Fibroblast of pulmonary artery (primary cell): ENCODE measurements around the gene FAF1.

Source experiments
- DNase-seq: peaks from one replicate; pipeline ENCODE4 v3.0.0-alpha.2; 2010; ENCODE audit warnings: low read depth
- H3K4me3 ChIP-seq: replicated peaks from 2 replicates; pipeline ENCODE4 v1.5.1; 2011; ENCODE audit warnings: low read depth, mild to moderate bottlenecking, control low read depth, low read length, moderate library complexity
- TF ChIP-seq, protein P1 (sequence below): IDR thresholded peaks from 2 replicates; pipeline ENCODE4 v1.5.1; 2011; ENCODE audit warnings: mild to moderate bottlenecking, control low read depth, low read length, inconsistent platforms; ENCODE audit errors: missing control alignments

The FAF1 gene

GRCh38 chr1:50438945-50439344 is 521.1 kb downstream of the FAF1 start:
- no peak for DNase-seq
- TF ChIP-seq, protein P1, sequence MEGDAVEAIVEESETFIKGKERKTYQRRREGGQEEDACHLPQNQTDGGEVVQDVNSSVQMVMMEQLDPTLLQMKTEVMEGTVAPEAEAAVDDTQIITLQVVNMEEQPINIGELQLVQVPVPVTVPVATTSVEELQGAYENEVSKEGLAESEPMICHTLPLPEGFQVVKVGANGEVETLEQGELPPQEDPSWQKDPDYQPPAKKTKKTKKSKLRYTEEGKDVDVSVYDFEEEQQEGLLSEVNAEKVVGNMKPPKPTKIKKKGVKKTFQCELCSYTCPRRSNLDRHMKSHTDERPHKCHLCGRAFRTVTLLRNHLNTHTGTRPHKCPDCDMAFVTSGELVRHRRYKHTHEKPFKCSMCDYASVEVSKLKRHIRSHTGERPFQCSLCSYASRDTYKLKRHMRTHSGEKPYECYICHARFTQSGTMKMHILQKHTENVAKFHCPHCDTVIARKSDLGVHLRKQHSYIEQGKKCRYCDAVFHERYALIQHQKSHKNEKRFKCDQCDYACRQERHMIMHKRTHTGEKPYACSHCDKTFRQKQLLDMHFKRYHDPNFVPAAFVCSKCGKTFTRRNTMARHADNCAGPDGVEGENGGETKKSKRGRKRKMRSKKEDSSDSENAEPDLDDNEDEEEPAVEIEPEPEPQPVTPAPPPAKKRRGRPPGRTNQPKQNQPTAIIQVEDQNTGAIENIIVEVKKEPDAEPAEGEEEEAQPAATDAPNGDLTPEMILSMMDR = no peak

GRCh38 chr1:50436489-50436888 is 523.6 kb downstream of the FAF1 start:
- H3K4me3 ChIP-seq = no peak overlapping the region
- no peak for DNase-seq
- TF ChIP-seq, protein P1 = no peak

More at GRCh38 chr1:50438945-50439344, 521.1 kb downstream of the FAF1 start:
- no peak overlapping the region for H3K4me3 ChIP-seq

DNA sequence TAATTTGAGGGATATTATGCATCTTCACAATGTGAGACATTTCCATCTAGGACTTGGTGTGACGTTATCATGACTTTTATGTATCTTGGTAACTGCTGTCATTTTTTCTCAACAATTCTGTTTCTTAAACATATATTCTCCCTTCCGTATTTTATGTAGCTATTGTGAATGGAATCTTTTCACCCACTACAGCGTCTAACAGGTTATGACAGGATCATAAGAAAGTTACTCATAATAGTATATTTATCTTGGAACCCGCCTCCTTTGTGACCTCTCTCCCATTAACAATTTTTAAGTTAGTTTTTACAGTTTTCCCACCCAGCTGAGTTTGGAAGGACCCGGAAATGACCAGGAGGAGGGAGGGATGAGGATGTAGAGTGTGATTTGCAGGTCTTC is 530.1 kb downstream of the FAF1 start:
- TF ChIP-seq, protein P1 = no peak
- no peak for DNase-seq
- no peak overlapping the region for H3K4me3 ChIP-seq

- TF ChIP-seq, protein P1 = no peak
- no peak overlapping the region for H3K4me3 ChIP-seq
- no peak for DNase-seq
Observed at GRCh38 chr1:50427818-50428779, 532.0 kb downstream of the FAF1 start.

DNA sequence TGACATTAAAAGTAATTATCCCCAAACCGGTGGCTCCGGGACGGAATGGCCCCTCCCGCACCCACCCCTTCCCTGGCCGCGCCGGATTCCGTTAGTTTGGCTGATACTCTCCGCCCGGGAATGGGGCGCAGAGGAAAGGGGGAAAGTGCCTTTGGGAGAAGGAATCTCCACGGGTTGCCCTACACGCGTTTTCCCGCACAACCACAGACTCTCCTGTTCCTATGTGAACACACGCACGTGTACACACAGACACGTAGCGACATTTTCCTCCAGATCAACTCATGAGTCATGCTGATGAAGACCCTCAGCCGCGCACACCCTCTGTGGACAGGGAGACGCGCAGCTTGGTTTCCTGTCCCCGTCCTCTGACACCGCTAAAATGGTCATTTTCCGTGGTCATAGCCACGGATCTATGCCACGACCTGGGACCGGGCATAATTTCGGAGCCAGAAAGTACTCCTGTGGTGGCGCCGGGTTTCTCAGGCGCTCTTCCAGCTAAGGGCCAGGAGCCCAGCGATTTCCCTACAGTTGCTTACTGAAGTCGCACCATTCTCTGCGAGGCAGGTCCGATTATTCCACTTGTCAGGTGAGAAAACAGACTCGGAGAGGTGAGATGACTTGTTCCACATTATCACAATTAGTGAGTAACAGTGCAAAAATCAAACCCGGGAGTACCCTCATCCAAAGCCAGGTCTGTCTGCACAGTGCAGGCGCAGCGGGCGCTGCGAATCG is 532.8 kb downstream of the FAF1 start:
- H3K4me3 ChIP-seq = no peak overlapping the region
- DNase-seq = no peak
- TF ChIP-seq, protein P1 = no peak

GRCh38 chr1:50426702-50427085 is 533.4 kb downstream of the FAF1 start:
- DNase-seq = no peak
- H3K4me3 ChIP-seq = no peak overlapping the region
- TF ChIP-seq, protein P1 = no peak
